DMS114 treated with DMSO at 0.1 percent for 48 hours (cell line): ENCODE data around the gene GPS1.

Source experiments
- DNase-seq: peaks from one replicate; lab custom pipeline; 2025; ENCODE audit not compliant: unreplicated experiment; lab: John Stamatoyannopoulos, UW

GPS1 gene

DNA sequence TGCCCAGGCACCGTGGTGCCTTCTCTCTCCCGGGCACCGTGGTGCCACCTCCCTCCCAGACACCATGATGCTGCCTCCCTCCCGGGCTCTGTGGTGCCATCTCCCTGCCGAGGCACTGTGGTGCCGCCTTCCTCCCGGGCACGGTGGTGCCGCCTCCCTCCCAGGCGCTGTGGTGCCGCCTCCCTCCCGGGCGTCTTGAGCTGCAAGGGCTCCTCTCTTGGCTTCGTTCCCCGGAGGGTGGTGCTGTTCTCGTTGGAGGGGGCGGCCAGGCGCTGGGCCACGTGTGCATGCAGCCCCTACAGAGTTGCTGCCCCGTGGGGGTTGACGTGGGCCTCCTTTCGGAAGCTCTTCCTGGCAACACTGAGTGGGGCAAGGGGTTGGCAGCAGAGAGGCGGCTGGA, 37.3 kb upstream of the GPS1 start:
- no peak for DNase-seq

DNA sequence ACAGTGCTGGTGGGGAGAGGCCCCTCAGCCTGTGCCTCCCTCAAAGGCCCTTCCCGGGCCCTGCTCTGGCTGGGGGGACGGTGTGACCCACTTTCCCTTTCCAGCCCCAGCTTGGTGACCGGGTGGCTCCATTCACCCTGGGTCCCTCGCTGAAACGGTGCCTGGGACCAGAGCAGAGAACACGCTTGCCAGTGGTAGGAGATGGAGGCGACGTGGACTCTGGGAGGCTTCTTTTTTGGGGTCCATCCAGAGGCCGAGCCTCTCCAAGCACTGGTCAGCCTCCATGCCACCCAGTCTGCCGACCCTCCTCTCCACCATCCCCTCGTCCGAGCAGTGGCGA, 36.8 kb upstream of the GPS1 start:
- DNase-seq, result no peak

DNA sequence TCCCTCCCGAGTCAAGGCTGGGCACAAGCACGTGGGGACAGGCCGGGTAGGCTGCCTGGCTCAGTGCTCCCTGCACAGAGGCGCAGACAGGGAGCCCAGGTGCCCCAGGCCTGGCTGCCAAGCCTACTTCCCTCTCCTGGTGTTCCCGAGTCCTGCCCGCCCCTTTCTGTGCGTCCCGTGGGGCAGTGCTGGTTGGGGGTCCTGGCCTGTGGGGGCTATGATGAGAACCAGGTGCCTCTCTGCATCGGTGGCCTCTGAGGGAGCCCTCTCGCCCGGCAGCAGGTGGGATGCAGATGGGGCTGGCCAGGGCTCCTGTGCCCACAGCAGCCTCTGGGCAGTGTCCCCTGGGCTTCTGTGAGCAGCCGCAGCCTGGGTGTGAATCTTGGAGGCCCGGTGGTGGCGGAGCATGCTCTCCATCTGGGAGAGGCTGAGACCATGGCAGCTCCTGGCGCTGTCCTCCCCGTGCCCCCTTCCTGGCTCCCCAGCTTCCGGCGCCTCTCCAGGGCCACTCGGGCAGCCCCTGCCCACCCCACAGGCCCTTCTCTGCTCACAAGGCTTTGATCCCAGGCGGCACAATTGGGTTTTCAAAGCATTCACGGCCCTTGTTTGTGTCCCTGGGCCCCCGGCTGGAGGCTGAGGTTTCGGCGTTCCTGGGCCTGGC, 36.3 kb upstream of the GPS1 start:
- DNase-seq, result no peak

DNA sequence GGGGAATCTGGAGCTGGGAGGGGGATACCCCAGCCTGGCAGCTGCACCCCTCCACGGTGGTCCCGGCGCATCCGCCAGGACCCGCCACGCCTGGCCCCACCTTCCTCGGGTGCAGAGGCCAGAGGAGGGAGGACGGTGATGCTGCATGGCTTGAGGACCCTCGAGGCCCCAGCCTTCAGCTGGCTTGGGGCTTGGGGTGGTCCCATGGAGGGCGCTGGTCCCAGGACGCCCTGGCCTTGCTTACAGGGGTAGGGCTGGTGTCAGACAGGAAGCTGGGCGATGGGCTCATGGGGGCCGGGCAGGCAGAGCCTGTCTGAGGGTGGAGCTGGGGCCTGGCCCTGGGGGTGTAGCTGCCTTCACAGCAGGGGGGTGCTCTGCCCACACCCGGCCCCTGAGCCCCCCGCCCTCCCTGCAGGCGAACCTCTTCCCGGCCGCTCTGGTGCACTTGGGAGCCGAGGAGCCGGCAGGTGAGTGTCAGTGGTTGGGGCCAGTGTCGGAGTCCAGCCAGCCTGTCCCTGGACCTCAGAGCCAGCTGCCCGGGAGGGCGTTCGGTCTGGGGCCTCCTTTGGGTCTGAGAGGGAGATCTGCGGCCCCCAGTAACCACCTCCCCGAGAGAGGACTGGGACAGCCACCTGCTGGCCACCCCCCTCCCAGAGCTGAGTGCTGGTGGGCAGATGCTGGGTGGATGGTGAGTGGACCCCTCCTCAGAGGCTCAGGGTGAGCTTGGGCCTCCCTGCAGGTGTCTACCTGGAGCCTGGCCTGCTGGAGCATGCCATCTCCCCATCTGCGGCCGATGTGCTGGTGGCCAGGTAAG, 35.4 kb upstream of the GPS1 start:
- no peak for DNase-seq

DNA sequence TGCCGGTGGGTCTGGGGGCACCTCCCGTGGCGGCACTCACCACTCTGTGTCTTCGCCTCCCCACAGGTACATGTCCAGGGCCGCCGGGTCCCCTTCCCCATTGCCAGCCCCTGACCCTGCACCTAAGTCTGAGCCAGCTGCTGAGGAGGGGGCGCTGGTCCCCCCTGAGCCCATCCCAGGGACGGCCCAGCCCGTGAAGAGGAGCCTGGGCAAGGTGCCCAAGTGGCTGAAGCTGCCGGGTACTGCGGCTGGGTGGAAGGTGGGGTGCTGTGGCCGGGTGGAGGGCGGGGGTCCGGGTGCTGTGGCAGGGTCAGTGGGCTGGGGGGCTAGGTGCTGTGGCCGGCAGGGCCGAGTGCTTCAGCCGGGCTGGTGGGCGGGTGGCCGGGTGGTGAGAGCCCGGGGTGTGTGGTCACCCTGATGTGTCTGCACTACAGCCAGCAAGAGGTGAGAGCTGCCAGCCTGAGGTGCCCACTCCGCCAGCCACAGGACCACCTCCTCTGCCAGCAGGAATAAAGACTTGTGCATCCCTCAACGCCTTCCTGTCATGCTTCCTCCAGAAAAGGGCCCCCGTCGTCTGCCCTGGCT, 34.7 kb upstream of the GPS1 start:
- DNase-seq, result no peak

DNA sequence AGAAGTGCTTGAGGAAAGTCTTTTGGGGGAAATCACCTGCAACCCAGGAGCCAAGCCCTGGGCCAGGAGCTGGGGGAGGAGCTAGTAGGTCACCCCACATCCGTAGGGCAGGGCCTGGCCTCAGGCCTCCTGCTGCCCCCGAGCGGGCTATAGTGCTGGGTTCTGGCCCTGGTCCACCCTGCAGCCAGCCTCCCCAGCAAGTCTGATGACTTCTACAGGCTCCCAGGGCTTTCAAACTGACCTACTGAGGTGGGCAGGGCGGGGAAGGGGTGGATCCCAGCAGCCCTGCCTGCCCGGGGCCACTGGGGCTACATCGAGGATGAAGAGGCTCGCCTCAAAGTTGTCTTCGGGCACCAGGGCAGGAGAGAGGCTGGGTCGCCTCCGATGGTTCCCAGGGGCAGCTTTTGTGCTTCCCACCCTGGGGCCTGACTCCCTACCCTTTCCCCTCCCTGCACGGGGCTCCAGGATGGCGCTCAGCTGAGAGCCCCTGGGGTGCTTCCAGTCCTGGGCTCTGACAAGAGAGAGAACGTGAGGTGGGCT, 34.0 kb upstream of the GPS1 start:
- no peak for DNase-seq

DNA sequence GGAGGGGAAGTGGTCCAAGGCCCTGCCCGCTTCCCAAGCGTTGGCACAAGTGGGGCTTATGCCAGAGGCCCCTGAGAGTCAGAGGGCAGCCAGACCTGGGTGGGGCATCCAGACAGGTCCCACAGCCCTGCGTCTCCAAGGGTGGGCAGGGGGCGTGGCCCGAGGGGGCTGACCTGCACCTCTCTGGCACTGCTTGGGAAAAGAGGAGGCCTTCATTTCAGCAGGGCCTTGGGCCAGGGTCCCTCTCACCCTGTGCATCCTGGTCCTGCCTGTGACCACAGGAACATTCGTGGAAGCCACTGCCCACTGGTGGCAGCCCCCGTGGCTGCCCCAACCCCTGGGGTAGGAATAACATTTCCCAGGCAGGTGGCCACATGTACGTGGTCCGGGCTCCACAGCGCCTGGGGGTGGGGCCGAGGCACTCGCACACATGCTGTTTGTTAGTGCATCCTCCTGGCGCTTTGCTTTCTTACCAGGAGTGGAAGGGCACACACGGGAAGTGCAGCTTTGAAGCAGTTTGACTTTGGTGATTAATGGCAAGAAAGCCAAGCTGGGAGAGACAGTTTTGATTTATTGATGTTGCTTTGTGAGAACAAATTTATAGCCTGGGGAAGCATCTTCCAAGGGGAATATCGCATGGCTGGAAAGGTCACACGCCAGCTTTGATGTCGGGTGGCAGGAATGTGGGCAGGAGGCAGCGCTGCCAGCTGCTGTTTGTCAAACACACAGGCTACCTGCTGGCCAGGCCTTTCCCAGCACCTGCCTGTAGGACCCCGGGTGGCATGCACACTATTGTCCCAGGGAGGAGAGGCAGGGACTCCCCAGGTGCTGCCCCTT, 33.3 kb upstream of the GPS1 start:
- DNase-seq, result no peak

DNA sequence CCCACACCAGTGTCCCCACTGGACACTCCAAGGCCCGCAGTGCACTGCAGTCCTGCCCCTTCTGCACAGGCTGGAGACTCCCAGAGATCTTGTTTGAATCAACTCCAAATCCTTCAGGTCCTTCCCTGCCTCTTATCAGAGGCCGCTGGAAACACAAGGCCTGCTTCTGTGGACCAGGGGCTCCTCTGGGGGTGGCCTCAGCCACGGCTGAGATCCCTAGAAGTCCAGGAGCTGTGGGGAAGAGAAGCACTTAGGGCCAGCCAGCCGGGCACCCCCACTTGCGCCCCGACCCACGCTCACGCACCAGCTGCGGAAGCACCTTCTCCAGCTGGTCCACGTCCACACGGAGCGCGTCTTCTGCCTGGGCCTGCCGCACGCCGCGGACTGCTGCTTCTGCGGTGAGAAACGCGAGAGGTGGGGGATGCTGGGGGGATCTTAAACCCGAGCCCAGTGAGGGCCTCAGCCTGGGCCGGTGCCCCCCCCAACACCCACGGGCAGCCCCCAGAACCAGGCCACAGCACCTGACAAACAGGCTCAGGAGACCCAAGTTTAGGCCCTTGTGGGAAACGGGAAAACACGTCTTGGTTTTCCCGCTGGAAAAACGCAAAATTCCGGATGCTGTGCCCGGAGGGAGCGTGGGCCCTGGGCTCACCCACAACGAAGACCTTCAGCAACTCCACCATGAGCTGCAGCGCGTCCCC, 32.6 kb upstream of the GPS1 start:
- DNase-seq, result no peak

DNA sequence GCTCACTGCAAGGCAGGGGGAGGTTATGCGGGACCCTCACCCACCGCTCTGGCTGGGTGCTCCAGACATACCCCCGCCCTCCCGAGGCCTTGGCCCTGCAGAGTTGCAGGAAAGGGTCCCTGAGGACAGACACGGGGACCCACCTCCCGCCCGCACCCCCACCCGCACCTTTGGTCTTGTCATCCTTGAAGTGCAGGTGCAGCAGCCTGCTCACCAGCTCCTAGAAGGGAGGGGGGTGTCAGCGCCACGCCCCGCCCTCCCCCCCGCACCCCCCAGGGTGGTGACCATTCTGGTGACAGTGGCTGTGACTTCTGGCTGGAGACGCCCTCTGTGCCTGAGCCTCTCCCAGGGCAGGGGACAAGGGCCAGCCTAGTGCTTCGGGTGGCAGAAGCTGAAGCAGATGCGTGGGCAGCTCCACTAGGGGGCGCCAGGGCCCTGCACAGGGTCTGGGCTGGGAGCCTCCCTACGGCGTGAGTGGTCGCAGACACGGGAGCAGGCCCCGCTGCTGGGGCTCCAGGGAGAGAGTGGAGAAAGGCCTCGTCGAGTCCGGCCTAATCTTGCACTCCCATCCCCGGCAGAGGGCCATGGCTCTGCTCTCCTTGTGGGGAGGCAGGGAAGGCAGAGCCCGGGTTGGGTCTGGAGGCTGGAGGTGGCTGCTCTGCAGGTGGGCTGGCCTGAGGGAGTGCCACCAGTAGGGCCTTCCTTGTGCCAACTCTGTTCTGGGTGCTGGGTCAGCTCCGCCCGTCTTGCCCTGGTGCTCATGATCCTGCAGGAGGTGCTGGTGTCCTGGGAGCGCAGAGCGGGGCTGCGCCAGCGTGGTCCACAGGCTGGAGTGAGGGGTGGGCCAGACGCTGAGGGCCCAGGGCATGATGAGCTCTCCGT, 31.8 kb upstream of the GPS1 start:
- DNase-seq, result no peak

DNA sequence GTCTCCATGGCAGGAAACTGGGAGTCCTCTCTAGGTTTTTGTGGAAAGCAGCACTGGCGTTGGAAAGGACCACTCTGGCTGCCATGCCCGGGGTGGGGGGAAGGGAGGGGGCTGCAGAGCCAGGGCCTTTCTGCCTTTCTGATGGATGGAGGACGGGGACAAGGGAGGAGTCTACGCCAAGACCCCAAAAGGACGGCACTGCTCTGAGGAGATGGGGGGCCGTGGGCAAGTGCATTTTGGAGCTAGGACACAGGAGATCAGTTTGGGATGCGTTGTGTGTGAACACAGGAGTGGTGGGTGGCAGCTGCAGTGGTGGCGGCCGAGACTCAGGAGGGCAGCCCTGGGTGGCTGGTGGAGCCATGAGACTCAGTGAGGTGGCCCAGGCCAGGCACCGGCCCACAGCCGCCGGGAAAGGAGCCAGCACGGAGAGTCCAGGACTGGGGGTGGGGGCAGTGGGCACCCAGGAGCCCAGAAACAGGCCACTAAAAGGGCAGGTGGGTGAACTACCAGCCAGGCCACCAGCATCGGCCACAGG, 31.1 kb upstream of the GPS1 start:
- no peak for DNase-seq

DNA sequence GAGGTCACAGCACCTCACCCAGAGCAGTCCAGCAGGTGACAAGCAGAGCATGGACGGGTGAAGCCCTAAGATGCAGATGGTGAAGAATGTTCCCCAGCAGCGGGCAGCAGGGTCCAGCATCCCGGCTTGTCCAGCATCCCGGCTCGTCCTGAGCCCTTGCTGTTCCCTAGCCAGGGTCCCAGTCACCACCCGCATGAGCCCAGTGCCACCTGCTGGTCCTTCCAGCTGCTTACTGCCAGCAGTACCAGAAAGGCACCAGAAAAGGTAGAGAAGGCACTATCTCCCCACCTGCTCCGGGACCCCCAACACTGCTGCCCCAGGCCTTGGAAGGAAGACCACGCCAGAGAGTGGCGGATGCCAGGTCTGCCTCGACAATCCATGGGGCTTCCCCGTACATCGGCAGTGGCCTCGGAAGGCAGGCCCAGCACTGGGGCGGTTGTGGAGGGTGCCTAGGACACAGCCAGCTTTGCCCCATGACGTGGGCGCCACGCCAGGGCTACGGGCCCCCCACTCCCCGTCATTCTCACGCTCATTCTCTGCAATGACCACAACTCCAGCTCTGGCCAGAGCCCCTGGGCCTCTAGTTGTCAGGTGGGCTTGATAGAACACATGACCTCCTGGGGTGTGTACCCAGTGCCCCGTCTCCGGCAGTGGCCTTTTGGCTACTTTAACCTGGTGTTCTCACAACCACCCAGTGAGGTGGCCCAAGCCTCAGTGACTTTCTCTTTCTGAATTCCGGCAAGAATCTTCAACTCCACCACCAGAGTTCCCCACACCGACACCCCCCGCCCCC, 30.4 kb upstream of the GPS1 start:
- peak; percentile 23 for DNase-seq

DNA sequence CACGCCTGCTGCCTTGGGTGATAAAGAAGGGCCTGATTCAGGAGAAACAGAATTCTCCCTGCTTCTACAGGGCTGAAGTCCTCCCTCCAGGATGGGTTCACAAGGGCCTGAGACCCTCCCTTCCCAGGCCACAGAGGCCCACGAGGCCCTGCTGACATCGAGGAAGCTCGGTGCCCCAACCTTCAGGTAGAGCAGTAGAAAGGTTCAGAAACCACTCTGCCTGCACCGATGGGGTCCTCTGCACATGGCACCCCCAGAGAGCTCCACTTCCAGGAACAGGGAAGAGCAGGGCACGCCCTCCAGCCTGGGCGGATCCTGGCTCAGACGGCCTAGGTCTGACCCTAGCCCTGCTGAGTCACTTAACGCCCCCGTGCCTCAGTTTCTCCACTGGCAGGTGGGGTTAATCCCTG, 29.8 kb upstream of the GPS1 start:
- no peak for DNase-seq

DNA sequence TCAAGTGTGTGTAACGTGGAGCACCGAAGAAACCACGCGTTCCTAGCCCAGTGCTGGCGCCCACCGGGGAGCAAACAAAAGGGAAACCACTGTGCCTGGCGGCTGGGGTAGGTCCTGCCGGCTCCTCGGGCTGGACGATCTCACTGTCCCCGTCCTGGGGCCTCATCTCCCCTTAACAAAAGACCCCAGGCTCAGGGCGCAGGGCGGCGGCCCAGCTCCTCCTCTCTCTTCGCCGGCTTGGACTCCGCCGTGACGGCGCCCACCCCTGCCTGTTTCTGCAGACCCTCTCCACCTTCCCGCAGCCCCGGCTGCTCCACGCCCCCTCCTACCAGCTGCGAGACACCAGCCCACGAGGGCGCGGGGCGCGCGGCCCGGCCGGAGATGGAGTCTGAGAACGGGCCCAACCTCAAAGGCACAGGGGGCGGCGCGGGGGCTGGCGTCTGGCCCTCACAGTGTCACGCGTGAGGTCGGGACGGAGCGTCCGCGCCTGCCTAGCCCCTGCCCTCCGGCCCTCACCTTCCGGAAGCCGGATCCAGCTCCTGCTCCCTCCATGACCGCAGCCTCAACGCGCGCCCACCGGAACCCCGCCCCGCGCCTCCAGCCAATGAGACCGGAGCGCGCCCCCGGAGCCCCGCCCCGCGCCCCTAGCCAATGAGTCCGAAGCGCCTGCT, 29.3 kb upstream of the GPS1 start, which contains the start of gene CENPX:
TSS of gene CENPX (minus strand) at position 569 of the 671 bp plus-strand sequence. CDS start at position 552, 17 bp downstream.
- DNase-seq, result no peak

DNA sequence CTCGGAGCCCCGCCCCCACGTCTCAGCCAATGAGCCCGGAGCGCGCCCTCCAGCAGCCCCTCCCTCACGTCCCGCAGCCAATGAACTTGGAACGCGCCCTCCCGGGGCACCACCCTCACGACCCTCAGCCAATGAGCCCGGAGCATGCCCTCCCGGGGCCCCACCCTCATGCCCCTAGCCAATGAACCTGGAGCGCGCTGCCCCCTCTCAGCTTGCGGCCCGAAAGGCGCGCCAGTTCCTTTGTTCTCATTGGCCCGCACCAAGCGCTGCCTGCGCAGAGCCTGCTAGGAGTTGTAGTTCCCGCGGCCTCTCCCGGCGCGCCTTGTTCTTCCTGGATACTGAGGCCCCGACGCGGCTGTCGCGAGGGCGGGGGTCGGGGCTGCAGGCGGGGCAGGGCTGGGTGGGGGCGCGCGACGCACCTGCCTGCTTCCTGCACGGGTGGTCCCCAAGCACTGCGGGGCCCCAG, 28.7 kb upstream of the GPS1 start, which contains the start of gene LRRC45:
TSS of gene LRRC45 (plus strand) at position 325 of the 466 bp plus-strand sequence. CDS start 339 bp downstream, outside the sequence.
- DNase-seq, result peak; percentile 98

DNA sequence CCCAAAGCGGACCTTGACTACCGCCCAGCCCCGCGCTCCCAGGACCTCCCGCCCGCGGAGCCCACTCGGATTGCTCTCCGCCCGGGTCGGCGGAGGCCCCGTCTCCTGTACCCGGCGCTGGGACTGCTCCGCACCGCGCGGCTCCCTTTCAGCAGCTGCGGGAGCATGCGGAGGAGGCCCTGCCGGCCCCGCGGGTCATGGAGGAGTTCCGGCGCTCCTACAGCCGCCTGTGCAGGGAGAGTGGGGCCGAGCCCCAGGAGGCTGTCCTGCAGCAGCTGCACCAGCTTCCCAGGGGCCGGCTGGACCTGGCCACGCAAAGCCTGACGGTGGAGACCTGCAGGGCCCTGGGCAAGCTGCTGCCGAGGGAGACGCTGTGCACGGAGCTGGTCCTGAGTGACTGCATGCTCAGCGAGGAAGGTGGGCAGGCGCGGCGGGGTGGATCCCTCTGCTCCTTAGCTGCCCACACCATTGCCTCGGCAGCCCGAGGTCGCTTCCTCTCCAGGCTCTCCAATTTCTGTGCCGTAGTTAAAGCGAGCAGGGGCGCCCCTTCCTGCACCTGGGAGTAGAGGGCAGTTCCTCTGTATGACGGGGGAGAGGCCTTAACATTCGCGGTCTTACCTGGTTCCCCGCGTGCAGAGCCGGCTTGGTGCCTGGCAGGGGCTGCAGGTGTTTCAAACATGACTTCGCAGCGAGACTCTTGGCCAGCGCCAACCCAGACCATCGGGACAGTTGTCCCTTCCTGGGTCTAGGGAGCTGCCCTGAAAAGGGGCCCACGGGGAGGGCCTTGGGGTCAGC, 28.1 kb upstream of the GPS1 start:
- no peak for DNase-seq

DNA sequence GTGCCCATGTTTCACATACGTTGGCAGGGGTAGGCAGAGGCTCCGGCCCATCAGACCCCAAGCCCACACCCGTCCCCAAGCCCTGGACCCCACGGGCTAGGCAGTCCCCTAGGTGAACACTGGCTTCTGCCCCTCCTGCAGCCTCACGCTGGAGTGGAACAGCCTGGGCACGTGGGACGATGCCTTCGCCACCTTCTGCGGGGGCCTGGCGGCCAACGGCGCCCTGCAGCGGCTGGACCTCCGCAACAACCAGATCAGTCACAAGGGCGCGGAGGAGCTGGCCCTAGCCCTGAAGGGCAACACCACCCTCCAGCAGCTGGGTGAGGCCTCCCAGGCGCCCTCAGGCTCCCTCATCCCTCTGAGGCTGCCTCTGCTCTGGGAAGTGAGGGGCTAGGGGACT, 26.8 kb upstream of the GPS1 start:
- DNase-seq, result no peak
